GM18520 (cell line): Measurements from ENCODE around the gene TSHZ2.

Experiments
- ATAC-seq: cut with Tn5 transposase; IDR thresholded peaks from one replicate; pipeline ENCODE4 v1.9.1; 2021; ENCODE audit not compliant: unreplicated experiment

The TSHZ2 gene

GRCh38 chr20:53331151-53331973 lies 359.2 kb downstream of the TSHZ2 start:
- no peak for ATAC-seq

GRCh38 chr20:53332022-53332837 lies 360.1 kb downstream of the TSHZ2 start:
- ATAC-seq: no peak

- ATAC-seq: no peak
Measured at GRCh38 chr20:53334861-53335260, 362.7 kb downstream of the TSHZ2 start.

GRCh38 chr20:53335555-53335954 lies 363.4 kb downstream of the TSHZ2 start:
- no peak for ATAC-seq

- no peak for ATAC-seq
Measured at GRCh38 chr20:53336892-53337291, 364.7 kb downstream of the TSHZ2 start.

- no peak for ATAC-seq
Measured at GRCh38 chr20:53337390-53338101, 365.4 kb downstream of the TSHZ2 start.

GRCh38 chr20:53338716-53339115 lies 366.6 kb downstream of the TSHZ2 start:
- no peak for ATAC-seq

- ATAC-seq: no peak
Measured at GRCh38 chr20:53342429-53342828, 370.3 kb downstream of the TSHZ2 start.

GRCh38 chr20:53343448-53343847 lies 371.3 kb downstream of the TSHZ2 start:
- no peak for ATAC-seq

- no peak for ATAC-seq
Measured at GRCh38 chr20:53344891-53345290, 372.7 kb downstream of the TSHZ2 start.

- ATAC-seq: no peak
Measured at GRCh38 chr20:53345536-53346334, 373.6 kb downstream of the TSHZ2 start.

- no peak for ATAC-seq
Measured at GRCh38 chr20:53346335-53346648, 374.1 kb downstream of the TSHZ2 start.

GRCh38 chr20:53349730-53350129 lies 377.6 kb downstream of the TSHZ2 start:
- no peak for ATAC-seq

GRCh38 chr20:53352727-53353440 lies 380.7 kb downstream of the TSHZ2 start:
- no peak for ATAC-seq

GRCh38 chr20:53354314-53354713 lies 382.2 kb downstream of the TSHZ2 start:
- ATAC-seq: no peak

- ATAC-seq: no peak
Measured at GRCh38 chr20:53355790-53356189, 383.6 kb downstream of the TSHZ2 start.

- ATAC-seq: no peak
Measured at GRCh38 chr20:53359425-53359824, 387.3 kb downstream of the TSHZ2 start.

- ATAC-seq: no peak
Measured at GRCh38 chr20:53360852-53361251, 388.7 kb downstream of the TSHZ2 start.

GRCh38 chr20:53362736-53363135 lies 390.6 kb downstream of the TSHZ2 start:
- no peak for ATAC-seq

GRCh38 chr20:53364646-53365045 lies 392.5 kb downstream of the TSHZ2 start:
- no peak for ATAC-seq
